Cerebellar cortex (tissue), 1 donor: ENCODE data around the gene EIF3A.
A peak's percentile ranks its signal among the peaks of the same experiment; 100 is the strongest.
"Not testable (repeated sequence)": the region's sequence is repeated elsewhere in the genome, so short reads cannot be mapped to it uniquely, and the experiment has no call there.

Source experiments
- DNase-seq: peaks from one replicate; pipeline ENCODE4 v3.0.0-alpha.2; 2015; ENCODE audit warnings: low spot score

EIF3A gene

DNA sequence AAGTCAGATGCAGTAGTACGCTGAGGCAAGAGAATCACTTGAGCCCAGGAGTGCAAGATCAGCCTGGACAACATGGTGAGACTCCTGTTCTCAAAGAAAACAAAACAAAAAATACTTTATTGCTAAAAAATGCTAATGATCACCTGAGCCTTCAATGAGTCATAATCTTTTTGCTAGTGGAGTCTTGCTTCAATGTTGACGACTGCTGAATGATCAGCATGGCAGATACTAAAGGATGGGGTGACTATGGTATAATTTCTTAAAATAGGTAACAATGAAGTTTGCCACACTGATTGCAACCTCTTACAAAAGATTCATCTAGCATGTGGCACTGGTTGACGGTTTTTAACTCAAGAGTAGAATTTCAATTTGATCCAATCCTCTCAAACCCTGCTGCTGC, 28.8 kb downstream of the EIF3A start:
- DNase-seq: no peak

DNA sequence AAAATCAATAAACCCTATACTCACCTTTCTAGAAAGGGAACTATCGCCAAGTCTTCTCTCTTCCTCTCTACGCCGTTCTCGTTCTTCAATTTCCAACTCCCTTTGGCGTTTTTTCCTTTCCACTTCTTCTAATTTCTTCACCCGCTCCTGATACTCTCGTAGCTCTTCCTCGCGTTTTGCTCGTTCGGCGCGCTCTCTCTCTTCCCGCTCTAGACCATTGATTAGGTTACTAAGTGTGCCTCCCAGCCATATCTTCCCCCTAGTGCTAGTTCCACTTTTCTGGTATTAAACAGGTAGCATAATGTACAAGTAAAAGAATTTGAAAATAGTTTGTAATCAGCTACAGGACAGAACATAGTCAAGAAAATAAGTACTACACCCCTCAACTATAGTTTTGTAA, 30.8 kb downstream of the EIF3A start:
- no peak for DNase-seq

- DNase-seq: no peak
Observed at GRCh38 chr10:119049361-119049760, 31.3 kb downstream of the EIF3A start.

DNA sequence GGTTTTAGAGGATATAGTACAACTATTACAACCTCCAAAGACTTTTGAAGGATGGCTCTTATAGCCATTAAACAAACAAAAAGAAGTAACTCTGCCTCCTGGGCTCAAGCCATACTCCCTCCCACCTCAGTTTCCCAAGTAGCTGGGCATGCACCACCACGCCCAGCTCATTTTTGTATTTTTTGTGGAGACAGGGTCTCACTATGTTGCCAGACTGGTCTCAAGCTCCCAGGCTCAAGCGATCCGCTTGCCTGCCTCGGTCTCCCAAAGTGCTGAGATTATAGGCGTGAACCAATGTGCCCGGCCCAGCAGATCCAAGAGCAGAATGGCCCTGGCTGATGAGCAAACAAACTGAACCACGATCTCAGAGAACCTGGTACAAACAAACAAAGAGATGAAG, 35.1 kb downstream of the EIF3A start:
- no peak for DNase-seq

DNA sequence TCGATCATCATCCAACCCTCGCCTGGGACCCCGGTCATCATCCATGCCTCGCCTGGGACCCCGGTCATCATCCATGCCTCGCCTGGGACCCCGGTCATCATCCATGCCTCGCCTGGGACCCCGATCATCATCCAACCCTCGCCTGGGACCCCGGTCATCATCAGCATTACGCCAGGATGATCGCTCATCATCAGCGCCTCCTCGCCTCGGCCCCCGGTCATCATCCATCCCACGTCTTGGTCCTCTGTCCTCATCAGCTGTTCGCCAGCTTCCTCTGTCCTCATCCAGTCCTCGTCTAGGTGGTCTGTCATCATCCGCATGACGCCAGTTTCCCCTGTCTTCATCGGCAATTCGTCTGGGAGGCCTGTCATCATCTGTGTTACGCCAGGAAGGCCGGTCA, 38.4 kb downstream of the EIF3A start:
- DNase-seq: no peak

GRCh38 chr10:119041326-119041725, 39.3 kb downstream of the EIF3A start:
- no peak for DNase-seq

DNA sequence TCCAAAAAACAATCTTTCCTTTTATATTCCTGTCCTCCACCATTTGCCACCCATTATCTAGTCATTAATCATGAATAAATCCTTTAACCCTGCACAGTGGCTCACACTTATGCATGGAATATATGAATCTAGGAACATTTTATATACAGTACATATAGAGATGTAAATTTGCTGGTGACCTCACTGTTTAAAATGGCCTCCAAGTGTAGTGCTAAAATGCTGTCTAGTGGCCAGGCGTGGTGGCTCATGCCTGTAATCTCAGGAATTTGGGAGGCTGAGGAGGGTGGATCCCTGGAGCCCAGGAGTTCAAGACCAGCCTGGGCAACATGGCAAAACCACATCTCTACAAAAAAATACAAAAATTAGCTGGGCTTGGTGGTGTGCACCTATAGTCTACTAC, 41.5 kb downstream of the EIF3A start:
- no peak for DNase-seq

DNA sequence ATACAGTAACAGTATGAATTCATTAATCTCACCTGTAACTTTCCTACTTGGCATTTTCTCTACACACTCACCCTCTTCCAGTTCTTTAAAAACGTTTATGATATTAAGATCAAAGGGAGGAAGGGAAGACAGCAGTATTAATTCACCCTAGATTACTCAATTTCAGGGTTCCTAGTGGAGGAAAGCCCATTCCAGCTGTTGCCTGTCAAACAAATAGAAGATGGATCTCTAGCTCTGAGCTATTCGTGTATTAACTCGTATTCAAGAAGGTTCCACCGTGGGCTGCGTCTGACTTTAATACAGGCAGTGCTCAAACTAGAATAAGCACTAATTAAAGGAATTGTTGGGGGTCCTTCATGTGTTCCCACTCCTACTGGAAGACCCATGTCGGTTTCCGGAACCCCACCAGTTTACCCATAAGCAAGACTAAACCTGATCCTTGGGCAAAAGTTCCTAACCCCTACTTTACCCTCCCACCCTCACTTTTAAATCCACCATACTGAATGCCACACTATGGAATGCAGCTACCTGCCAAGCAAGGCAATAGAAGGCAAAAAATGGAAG, 49.0 kb downstream of the EIF3A start:
- no peak for DNase-seq

GRCh38 chr10:119030421-119031250, 50.0 kb downstream of the EIF3A start:
- peak; percentile 47 for DNase-seq

DNA sequence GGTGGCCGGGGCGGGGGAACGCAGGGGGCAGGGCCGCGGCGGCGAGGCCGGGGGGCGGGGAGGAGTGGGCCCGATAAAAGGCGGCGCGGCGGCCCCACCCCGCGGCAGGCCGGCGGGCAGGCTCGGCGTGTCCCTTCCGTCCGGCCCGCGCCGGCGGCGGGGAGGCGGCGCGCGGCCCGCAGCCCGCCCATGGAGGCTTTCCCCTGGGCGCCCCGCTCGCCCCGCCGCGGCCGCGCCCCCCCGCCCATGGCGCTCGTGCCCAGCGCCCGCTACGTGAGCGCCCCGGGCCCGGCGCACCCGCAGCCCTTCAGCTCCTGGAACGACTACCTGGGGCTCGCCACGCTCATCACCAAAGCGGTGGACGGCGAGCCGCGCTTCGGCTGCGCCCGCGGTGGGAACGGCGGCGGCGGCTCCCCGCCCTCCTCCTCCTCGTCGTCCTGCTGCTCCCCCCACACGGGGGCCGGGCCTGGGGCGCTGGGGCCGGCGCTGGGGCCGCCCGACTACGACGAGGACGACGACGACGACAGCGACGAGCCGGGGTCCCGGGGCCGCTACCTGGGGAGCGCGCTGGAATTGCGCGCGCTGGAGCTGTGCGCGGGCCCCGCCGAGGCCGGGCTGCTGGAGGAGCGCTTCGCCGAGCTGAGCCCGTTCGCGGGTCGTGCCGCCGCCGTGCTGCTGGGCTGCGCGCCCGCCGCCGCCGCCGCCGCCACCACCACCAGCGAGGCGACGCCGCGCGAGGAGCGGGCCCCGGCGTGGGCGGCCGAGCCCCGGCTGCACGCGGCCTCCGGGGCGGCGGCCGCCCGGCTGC, 50.8 kb downstream of the EIF3A start, which contains the start of gene NANOS1:
Gene NANOS1, plus strand, starts transcription at position 102 of the 808 bp plus-strand sequence. Its CDS starts 88 bp downstream, at position 190.
- no peak for DNase-seq

- DNase-seq: peak; percentile 69
Observed at GRCh38 chr10:119028900-119029612, 51.6 kb downstream of the EIF3A start.

DNA sequence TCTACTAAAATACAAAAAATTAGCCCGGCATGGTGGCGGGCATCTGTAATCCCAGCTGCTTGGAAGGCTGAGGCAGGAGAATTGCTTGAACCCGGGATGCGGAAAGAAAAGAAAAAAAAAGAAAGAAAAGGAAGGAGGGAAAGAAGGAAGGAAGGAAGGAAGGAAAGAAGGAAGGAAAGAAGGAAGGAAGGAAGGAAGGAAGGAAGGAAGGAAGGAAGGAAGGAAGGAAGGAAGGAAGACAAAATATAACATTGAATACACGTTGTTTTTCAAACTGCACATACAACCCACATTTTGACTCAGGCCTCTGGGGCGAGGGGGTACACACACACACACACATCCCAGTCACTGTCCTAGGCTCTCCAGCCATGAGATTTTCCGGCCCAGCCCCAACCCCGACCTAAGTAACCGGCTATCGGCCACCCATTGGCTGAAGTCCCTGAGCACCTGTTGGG, 52.1 kb downstream of the EIF3A start:
- DNase-seq: not testable (repeated sequence)

DNA sequence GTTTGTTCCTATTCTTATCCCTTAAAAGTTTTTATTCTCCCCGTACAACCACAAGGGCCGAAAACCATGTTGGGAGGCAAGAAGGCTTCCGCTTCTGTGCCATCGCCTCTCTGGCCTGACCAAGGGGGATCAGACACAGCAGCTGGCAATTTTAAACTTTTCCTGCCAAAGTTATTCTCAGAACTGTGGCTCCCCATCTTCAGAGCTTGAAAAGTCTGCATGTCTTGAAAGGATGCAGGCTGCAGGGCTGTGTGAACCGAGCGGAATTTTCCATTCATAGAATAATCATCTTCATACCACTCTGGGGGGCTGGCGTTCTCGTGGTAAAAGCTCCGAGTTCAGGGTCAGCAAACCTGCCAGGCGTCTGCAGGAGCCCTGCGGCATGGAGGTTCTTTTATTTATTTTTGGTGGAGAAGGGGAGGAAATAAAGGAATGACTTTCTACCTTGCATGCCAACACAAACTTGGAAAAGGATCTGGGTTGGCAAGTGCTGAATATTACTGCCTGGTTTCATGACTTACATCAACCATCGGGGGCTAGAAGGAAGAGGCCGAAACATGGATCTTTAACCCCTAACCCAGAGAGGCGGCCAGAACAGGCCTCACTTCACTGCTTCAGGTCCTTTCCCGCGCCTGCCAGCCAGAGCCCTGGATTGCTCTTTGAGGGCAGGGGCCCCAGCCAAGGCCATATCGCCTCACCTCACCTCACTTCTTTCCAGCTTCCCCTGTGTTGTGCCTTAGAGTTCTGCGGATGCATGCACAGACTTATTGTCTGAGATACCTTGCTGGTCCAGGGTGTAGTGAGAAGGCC, 54.1 kb downstream of the EIF3A start:
- DNase-seq: no peak

GRCh38 chr10:119025776-119026175, 54.8 kb downstream of the EIF3A start:
- DNase-seq: no peak

- no peak for DNase-seq
Observed at GRCh38 chr10:119025336-119025735, 55.3 kb downstream of the EIF3A start.

DNA sequence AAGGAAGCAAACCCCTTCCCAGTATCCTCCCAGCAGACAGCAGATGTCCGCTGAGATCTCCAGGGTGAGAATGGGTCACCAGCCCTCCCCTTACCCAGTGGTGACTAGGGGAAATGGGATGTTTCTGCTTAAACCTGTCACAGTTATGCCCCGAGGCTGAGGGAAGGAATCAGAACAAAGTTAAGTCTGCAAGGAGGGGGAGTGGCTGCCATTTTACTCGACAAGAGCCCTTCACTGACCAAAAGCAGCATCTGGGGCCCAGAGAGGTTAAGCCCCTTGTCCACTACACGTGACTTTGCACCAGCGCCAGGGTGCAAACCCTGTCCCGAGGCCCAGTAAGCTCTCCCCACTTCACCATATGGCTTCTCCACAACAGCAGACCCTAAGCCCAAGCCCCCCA, 55.7 kb downstream of the EIF3A start:
- no peak for DNase-seq

DNA sequence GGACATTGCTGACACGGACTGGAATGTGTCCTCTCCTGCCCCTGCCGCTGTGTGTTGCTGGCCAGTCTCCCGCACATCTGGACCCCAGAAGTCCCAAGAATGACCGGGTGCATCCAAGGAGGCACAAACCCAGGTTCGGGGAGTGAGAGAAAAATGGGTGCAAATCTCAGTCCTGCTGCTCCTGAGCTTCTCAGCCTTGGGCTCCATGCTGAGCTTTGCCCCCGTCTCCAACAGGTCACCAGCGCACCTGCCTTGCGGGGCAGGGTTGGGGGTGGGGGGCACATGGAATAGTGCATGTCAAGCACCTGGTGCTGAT, 57.1 kb downstream of the EIF3A start:
- no peak for DNase-seq

DNA sequence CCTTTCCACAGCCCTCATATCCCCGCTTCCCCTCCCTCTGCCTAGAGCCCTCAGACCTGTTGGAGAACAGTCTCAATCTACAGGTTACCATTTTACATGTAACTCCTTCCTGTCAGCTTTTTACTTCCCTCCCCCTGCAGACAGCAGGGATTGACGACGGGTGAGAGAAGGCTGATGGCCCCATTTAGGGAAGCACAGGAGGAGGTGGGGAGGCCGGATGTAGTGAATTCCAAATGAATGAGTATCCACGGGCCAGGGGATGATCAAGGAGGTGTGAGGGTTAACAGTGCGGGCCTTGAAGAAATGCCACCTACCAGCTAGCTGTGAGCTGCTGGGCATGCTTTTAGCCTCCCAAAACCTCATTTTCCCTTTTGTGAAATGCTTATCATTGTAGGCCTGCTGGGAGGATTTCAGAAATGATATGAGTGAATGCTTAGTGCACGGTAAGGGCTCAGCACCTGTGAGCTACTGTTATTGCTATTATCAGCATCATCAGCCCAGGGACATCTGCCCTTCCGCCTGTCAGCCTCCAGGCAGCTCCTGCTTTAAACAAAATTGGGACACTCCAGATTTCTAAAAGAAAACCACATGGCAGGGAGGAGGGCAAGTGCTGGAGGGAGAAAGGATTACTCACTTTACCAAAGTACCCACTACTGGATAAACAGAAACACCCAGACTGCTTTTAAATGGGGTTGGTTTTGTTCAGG, 57.6 kb downstream of the EIF3A start:
- no peak for DNase-seq

DNA sequence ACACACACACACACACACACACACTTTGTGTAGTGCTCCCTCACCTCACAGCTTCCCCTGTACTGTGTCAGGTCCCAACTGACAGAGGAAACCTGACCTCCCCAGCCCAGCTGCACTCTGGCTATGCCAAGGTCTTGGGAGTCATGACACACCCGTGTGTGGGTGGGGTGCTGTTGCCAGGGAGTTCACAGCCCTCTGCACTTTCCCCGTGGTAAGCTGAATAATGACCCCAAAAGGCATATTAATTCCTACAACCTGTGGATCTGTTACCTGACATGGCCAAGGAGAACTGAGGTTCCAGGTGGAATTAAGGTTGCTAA, 60.0 kb downstream of the EIF3A start:
- DNase-seq: no peak

DNA sequence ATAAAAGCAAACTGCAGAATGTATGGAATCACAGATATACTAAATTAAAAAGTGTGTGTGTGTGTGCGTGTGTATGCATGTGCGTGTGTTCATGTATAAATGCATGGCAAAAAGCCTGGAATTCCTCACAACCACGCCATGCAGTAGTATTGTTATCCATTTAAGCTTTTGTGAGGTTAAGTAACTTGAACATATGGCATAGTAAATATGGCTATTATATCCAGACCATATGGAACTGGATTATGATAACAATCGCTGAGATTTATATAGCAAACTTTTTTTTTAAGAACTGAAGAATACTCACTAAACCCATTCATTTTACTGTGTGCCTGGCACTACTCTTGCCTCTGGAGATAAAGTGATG, 73.4 kb downstream of the EIF3A start:
- DNase-seq: no peak
